Panc1 (cell line): Measurements from ENCODE around the gene SYNE1.

Experiments
- CTCF ChIP-seq: fragments of 450-650 bp; IDR thresholded peaks from 2 replicates; pipeline ENCODE4 v1.5.1; 2017; ENCODE audit warnings: mild to moderate bottlenecking
- POLR2AphosphoS5 ChIP-seq: IDR thresholded peaks from 2 replicates; pipeline ENCODE4 v1.6.1; 2012; ENCODE audit warnings: mild to moderate bottlenecking, low read depth, low read length, moderate library complexity
- REST ChIP-seq, 2 experiments: IDR thresholded peaks; 2 replicates each; pipeline ENCODE4 v1.6.1; 2011 to 2012; ENCODE audit warnings: low read depth in 2 of 2, control low read depth in 1 of 2, low read length in 1 of 2, mild to moderate bottlenecking in 1 of 2, moderate library complexity in 1 of 2; ENCODE audit not compliant: insufficient read depth in 1 of 2
- SIN3A ChIP-seq: IDR thresholded peaks from 2 replicates; pipeline ENCODE4 v1.6.1; 2012; ENCODE audit warnings: low read depth, mild to moderate bottlenecking, low read length, moderate library complexity, borderline replicate concordance; ENCODE audit not compliant: insufficient read depth
- TCF7L2 ChIP-seq: IDR thresholded peaks from 2 replicates; pipeline ENCODE4 v1.6.1; 2011; ENCODE audit warnings: mild to moderate bottlenecking, low read depth, low read length, inconsistent platforms

- TF ChIP-seq CTCF (no peak), REST (IDR thresholded peaks at IDR 0.05; ENCODE audit: insufficient read depth in 1 of 2, low read depth in 2 of 2, low read length in 1 of 2) (no peak), POLR2AphosphoS5 (no peak), SIN3A (no peak), TCF7L2 (no peak)
Measured at GRCh38 chr6:152378169-152378568, 259.0 kb downstream of the SYNE1 start.
